Urinary bladder (tissue), 4 donors: Measurements from ENCODE around the gene ANKRD18A. TPM values are rescaled to one million over a fixed set of nuclear protein-coding genes. Genes with fewer than 3 reads are reported as not detected.

Experiments used
- DNase-seq: peaks from one replicate; pipeline ENCODE4 v3.0.0-alpha.2; 2015; ENCODE audit errors: extremely low spot score
- H3K27ac ChIP-seq: one replicate; pipeline ENCODE4 v1.5.1; 2013; ENCODE audit warnings: low read depth, mild to moderate bottlenecking, moderate library complexity
- H3K36me3 ChIP-seq: one replicate; pipeline ENCODE4 v1.6.1; 2013; ENCODE audit warnings: mild to moderate bottlenecking, moderate library complexity; ENCODE audit not compliant: insufficient read depth
- H3K4me1 ChIP-seq: one replicate; pipeline ENCODE4 v1.6.1; 2013; ENCODE audit warnings: mild to moderate bottlenecking, moderate library complexity; ENCODE audit not compliant: insufficient read depth
- H3K4me3 ChIP-seq: one replicate; pipeline ENCODE4 v1.5.1; 2013; ENCODE audit warnings: low read depth, low read length
- WGBS: extraction: QIAGEN DNeasy Blood & Tissue Kit; methylation state at CpG from one replicate; pipeline ENCODE4 v1.1.7; 2013; 5-methylcytosine and 5-hydroxymethylcytosine counted together
- polyA plus RNA-seq: library from polyadenylated mRNA; stranded (reverse); fragments of 200-250 nt; gene quantifications from one replicate; pipeline ENCODE4 v1.2.3, GENCODE V29; 2013
- total RNA-seq: library from RNA; depleted of rRNA; stranded (reverse); fragments of >200 nt; gene quantifications from one replicate; pipeline ENCODE4 v1.2.3, GENCODE V29; 2014
- donor health status: healthy with polysubstance abuse.
- donor health status: healthy.

ANKRD18A gene
- total RNA-seq (0.95 TPM), polyA plus RNA-seq (0.91 TPM)

- no peaks in the 10 kb centered on the region for H3K4me1 ChIP-seq
- H3K27ac ChIP-seq: no peak within 1 kb of the TSS
- peak within 1 kb of the TSS; percentile 27 for H3K4me3 ChIP-seq
- DNase-seq: peak; percentile 54
- WGBS: under 1% methylated on average over 76 of the region's 76 CpGs
- H3K36me3 ChIP-seq: no peaks in the 10 kb centered on the region
Observed at GRCh38 chr9:38620483-38621433, at the start of gene ANKRD18A. Gene ANKRD18A, minus strand, starts transcription at chr9:38620596. Its CDS starts 311 bp downstream, at chr9:38620285.

- 86% methylated on average over 10 of the region's 10 CpGs for WGBS
- no peak for DNase-seq
- Histone ChIP-seq H3K4me3 (no peak overlapping the region), H3K36me3 (no peaks in the 10 kb centered on the region), H3K4me1 (no peaks in the 10 kb centered on the region), H3K27ac (no peak overlapping the region)
Observed at GRCh38 chr9:38668791-38669466, 48.5 kb upstream of the ANKRD18A start.

DNA sequence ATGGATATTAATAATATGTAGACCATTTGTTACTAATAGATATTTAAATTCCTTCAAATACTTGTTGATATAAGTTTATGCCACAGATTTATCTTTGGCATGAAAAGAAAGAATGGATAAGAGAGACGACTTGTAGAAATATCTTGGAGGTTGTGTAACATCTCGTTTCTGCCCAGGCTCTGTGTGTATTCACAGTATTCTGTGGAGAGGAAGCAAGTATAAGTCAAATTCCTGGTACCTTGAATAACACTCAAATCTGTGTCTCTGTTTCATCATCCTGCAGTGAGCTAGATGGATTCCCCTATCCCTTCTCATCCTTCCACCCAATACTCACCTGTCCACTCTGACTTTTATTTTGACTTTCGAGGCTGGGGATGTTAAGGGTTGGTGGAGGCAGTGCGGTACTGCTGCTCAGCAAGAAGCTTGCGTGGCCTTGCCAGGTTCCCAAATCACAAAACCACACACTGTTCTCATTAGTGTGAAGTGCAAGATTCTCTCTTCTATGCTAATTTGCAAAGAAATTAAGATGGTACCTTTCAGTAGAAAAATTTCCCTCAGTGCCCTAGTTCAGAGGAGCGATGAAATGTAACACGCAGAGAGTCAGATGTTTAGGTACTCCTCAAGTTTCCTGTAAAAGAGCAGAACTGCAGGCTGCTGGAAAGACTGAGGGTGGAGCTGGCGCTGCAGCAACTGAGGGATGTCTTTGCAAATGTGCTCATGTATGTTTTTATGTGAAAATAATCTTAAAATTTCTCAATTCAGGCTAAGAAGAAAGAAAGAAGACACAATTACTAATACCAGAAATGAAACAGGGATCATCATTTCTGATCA lies 42.6 kb upstream of the ANKRD18A start:
- Histone ChIP-seq H3K36me3 (no peaks in the 10 kb centered on the region), H3K4me1 (no peaks in the 10 kb centered on the region), H3K4me3 (no peak overlapping the region), H3K27ac (no peak overlapping the region)
- WGBS: 53% methylated on average over 8 of the region's 8 CpGs
- no peak for DNase-seq

DNA sequence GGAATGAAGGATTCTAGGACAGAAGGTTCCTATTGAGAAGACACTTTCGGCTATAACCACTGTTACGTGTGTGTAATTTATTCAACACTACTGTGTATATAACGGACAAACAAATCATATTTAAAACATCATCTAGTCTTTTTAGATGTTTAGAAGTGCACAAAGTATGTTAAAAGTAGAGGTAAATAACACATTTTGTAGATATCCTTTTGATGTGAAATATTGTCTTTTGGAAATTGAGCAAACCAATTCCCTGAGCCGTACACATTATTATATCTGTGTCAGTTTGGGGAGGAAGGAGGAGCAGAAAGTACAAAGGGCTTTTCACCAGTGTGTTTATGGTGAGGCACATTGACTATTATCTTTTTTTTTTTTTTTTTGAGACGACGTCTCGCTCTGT lies 39.1 kb upstream of the ANKRD18A start:
- WGBS: 82% methylated on average over 7 of the region's 7 CpGs
- no peaks in the 10 kb centered on the region for H3K4me1 ChIP-seq
- no peaks in the 10 kb centered on the region for H3K36me3 ChIP-seq
- DNase-seq: no peak
- no peak overlapping the region for H3K27ac ChIP-seq
- H3K4me3 ChIP-seq: no peak overlapping the region

DNA sequence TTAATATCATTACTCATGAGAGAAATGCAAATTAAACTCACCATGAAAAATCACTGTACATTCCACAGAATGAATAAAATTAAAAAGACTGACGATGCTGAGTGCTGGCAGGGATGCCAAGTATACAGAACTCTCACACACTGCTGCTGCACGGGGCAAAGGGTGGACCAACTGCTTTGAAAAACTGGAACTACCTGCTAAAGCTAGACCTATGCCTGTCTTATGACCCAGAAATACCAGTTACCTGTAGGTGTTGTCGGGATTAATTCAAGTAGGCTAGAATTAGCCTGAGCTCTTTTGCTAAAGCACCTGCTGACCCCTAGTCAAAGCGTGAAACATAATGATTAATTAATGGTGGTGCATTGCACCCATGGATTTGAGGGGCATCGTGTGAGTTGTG lies 36.5 kb upstream of the ANKRD18A start:
- no peak for DNase-seq
- no peak overlapping the region for H3K4me3 ChIP-seq
- no peaks in the 10 kb centered on the region for H3K4me1 ChIP-seq
- no peaks in the 10 kb centered on the region for H3K36me3 ChIP-seq
- 79% methylated on average over 5 of the region's 5 CpGs for WGBS
- no peak overlapping the region for H3K27ac ChIP-seq

- Histone ChIP-seq H3K4me3 (no peak overlapping the region), H3K27ac (no peak overlapping the region), H3K4me1 (no peaks in the 10 kb centered on the region), H3K36me3 (no peaks in the 10 kb centered on the region)
- WGBS: 76% methylated on average over 7 of the region's 7 CpGs
- DNase-seq: no peak
Observed at GRCh38 chr9:38652486-38652885, 32.1 kb upstream of the ANKRD18A start.

GRCh38 chr9:38652044-38652443 lies 31.6 kb upstream of the ANKRD18A start:
- WGBS: 73% methylated on average over 2 of the region's 2 CpGs
- Histone ChIP-seq H3K4me1 (no peaks in the 10 kb centered on the region), H3K4me3 (no peak overlapping the region), H3K27ac (no peak overlapping the region), H3K36me3 (no peaks in the 10 kb centered on the region)
- DNase-seq: no peak

GRCh38 chr9:38651400-38652042 lies 31.1 kb upstream of the ANKRD18A start:
- no peak overlapping the region for H3K27ac ChIP-seq
- no peak for DNase-seq
- H3K36me3 ChIP-seq: no peaks in the 10 kb centered on the region
- no peak overlapping the region for H3K4me3 ChIP-seq
- WGBS: 75% methylated on average over 8 of the region's 8 CpGs
- no peaks in the 10 kb centered on the region for H3K4me1 ChIP-seq

DNA sequence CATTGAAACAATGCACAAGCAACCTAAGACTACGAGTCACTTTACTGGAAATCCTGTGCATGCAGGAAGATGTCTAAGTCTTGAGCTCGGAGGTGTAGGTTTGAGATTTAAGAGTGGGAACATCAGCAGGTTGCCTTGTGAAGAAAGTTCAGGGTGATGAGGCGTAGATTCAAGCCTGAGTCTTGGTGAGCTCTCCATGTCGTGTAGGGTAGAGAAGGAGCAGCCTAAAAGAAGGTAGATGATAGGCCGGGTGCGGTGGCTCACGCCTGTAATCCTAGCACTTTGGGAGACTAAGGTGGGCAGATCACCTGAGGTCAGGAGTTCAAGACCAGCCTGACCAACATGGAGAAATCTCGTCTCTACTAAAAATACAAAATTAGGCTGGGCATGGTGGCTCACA lies 30.2 kb upstream of the ANKRD18A start:
- Histone ChIP-seq H3K36me3 (no peaks in the 10 kb centered on the region), H3K4me3 (no peak overlapping the region), H3K4me1 (no peaks in the 10 kb centered on the region), H3K27ac (no peak overlapping the region)
- WGBS: 94% methylated on average over 8 of the region's 8 CpGs
- DNase-seq: no peak

GRCh38 chr9:38649731-38650363 lies 29.5 kb upstream of the ANKRD18A start:
- Histone ChIP-seq H3K4me3 (no peak overlapping the region), H3K27ac (no peak overlapping the region), H3K4me1 (no peaks in the 10 kb centered on the region), H3K36me3 (no peaks in the 10 kb centered on the region)
- DNase-seq: no peak
- 86% methylated on average over 8 of the region's 8 CpGs for WGBS

DNA sequence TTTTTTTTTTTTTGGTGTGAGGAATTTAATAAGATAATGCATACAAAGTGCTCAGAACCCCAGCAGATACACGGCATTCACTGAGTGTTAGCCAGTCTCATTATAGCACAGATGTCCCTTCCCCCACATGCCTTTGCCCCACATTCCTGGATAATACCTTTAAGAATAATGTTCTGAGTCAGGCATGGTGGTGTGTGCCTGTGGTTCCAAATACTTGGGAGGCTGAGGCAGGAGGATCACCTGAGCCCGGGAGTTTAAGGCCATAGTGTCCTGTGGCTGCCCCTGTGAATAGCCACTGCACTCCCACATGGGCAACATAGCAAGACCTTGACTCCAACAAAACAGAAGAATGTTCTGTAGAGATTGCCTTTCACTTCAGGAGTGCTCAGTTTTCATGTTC lies 24.2 kb upstream of the ANKRD18A start:
- H3K27ac ChIP-seq: no peak overlapping the region
- WGBS: 48% methylated on average over 2 of the region's 2 CpGs
- DNase-seq: no peak
- no peaks in the 10 kb centered on the region for H3K36me3 ChIP-seq
- no peak overlapping the region for H3K4me3 ChIP-seq
- no peaks in the 10 kb centered on the region for H3K4me1 ChIP-seq

DNA sequence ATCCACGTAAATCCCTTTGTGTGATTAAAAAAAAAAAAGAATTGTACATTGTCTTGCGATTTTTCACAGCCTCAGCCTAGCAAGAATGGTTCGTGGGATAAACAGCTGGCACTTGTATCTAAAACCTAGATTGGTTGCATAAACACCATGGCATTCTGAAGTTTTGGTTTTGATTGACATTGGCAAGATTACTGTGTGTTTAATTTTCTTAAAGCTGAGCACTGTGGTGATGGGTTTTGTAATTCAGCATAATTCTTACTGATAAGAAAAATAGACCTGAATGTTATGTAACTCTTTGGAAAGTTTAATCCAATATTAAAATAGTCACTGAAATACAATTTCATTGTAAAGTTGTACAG lies 23.4 kb upstream of the ANKRD18A start:
- H3K27ac ChIP-seq: no peak overlapping the region
- no peak overlapping the region for H3K4me3 ChIP-seq
- 71% methylated on average over 3 of the region's 3 CpGs for WGBS
- DNase-seq: no peak
- H3K36me3 ChIP-seq: no peaks in the 10 kb centered on the region
- H3K4me1 ChIP-seq: no peaks in the 10 kb centered on the region
